ENCODE results near the gene NLK. TPM values are rescaled to one million over a fixed set of nuclear protein-coding genes. Genes with fewer than 3 reads are reported as not detected.
A peak's percentile ranks its signal among the peaks of the same experiment; 100 is the strongest.

The NLK gene
- total and polyA plus RNA-seq, 5 donors: 11.7 to 28.1 (median 21.9) TPM

DNA sequence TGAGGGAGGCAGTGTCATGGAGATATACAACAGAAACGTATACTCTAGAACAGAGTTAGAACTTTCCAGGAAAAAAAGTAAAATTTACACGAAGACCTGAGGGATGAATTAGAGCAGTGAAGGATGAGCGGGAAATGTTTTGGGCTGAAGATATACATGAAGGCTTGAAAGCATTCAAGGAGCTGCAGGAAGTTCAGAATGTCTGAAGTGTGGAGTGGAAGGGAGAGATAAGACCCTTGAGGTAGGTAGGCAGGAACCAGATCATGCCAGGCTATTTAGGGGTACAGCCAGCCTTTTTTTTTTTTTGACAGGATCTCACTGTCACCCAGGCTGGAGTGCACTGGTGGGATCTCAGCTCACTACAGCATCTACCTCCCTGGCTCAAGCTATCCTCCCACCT, 3.2 kb upstream of the NLK start:
- H3K4me3 ChIP-seq (ENCODE audit: low read length): no peak overlapping the region
- H3K27ac ChIP-seq (ENCODE audit: low read length): no peak overlapping the region
- ATAC-seq: no peak
- WGBS: 56% methylated on average over 3 of the region's 3 CpGs
- intact Hi-C loops (cut with DNase I): no loop called here
- no peaks in the 10 kb centered on the region for H3K9me3 ChIP-seq (ENCODE audit: control insufficient read depth, low read length)
- no peak for DNase-seq
- peaks cover 6% of the 10 kb centered on the region for H3K4me1 ChIP-seq (ENCODE audit: control insufficient read depth, insufficient read depth, low read length)
- no peaks in the 10 kb centered on the region for H3K27me3 ChIP-seq (ENCODE audit: control insufficient read depth, insufficient read depth)

- intact Hi-C loops (cut with DNase I): no loop called here
- Histone ChIP-seq H3K9me3 (ENCODE audit: control insufficient read depth, low read length) (no peaks in the 10 kb centered on the region), H3K27ac (ENCODE audit: low read length) (no peak overlapping the region), H3K4me1 (ENCODE audit: control insufficient read depth, insufficient read depth, low read length) (peaks cover 8% of the 10 kb centered on the region), H3K27me3 (ENCODE audit: control insufficient read depth, insufficient read depth) (no peaks in the 10 kb centered on the region), H3K4me3 (ENCODE audit: low read length) (peak overlapping the region; percentile 49)
- DNase-seq (no peak), ATAC-seq (no peak)
- WGBS: 85% methylated on average over 6 of the region's 6 CpGs
Measured at GRCh38 chr17:28040406-28040805, 2.1 kb upstream of the NLK start.

DNA sequence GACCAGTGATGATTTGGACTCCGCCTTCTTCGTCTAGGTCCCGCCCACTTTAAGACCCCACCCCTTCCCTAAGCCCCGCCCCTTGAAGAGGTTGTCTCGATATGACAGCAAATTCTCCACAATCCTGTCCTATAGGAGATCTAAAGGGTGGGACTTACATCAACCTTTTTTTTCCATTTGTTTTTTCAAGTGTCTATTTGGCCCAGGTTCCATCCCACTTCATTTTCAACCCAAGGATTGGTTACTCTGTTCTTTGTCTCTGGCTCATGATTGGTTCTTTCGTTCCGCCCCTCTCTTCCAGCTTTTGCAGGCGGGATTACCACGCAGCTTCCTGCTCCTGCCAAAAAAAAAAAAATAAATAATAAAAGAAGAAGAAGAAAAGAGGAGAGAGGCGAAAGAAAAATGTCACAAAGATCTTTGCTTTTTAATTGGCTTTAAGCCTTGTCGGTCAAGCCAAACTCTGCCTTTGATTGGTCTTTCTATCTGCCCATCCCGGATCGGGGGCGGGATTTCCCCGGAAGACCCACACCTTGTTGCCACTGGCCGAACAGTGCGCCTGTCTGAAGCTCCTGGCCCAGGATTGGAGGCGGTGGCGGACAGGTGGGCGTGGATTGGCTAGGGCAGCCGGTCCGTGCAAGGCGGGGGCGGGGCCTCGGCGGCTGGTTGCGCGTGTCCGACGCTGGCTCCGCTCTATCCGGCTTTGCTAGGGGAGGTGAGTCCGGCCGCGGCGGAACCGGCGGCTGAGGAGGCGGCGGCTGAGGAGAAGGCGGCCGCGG, 1.2 kb upstream of the NLK start:
- Histone ChIP-seq H3K27me3 (ENCODE audit: control insufficient read depth, insufficient read depth) (no peaks in the 10 kb centered on the region), H3K9me3 (ENCODE audit: control insufficient read depth, low read length) (no peaks in the 10 kb centered on the region), H3K27ac (ENCODE audit: low read length) (peak overlapping the region; percentile 75), H3K4me3 (ENCODE audit: low read length) (peak overlapping the region; percentile 87), H3K4me1 (ENCODE audit: control insufficient read depth, insufficient read depth, low read length) (peaks cover 8% of the 10 kb centered on the region)
- DNase-seq (peak; percentile 100), ATAC-seq (peak; percentile 99)
- under 1% methylated on average over 43 of the region's 43 CpGs for WGBS
- intact Hi-C loops (cut with DNase I): no loop called here

DNA sequence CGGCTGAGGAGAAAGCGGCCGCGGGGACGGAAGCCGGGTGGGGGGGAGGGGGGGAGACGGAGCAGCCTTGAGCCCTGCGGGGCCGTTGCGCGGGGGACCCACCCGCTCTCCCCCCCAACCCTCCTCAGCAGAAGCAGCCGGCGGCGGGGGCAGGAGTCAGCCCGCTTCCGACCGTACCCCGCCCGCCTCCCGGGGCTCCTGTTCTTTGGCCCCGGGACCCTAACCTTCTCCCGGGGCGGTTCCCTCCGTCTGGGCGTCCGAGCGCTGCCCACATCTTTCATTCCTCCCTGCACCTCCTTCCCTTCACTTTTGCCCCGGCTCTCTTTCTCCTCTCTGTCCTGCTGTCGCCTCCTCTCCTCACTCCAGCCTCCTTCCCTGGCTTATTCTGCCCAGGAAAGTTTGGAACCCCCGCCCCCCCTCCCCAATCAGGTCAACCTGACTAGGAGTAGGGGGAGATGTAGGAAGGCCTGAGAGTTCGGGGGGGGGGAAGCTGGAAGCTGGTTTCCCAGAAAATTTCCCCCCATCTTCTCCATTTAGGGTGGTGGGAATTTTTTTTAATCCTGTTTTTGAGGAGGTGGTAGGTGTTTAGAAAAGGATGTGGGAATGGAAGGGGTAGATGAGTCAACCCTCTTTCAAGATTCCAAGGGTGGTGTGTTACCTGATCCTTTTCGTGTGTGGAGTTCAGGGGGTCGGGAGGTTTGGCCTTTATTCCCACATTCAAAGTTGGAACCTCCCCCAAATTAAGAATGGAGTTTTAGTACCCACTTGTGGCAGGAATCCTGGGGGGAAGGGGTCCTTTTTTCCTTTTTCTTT, 427 bp upstream of the NLK start:
- DNase-seq (no peak), ATAC-seq (peak; percentile 17 to 30)
- Histone ChIP-seq H3K27ac (ENCODE audit: low read length) (peak overlapping the region; percentile 75), H3K4me3 (ENCODE audit: low read length) (peak overlapping the region; percentile 87), H3K9me3 (ENCODE audit: control insufficient read depth, low read length) (no peaks in the 10 kb centered on the region), H3K4me1 (ENCODE audit: control insufficient read depth, insufficient read depth, low read length) (peaks cover 8% of the 10 kb centered on the region), H3K27me3 (ENCODE audit: control insufficient read depth, insufficient read depth) (no peaks in the 10 kb centered on the region)
- WGBS: 2% methylated on average over 30 of the region's 34 CpGs
- intact Hi-C loops (cut with DNase I): no loop called here

DNA sequence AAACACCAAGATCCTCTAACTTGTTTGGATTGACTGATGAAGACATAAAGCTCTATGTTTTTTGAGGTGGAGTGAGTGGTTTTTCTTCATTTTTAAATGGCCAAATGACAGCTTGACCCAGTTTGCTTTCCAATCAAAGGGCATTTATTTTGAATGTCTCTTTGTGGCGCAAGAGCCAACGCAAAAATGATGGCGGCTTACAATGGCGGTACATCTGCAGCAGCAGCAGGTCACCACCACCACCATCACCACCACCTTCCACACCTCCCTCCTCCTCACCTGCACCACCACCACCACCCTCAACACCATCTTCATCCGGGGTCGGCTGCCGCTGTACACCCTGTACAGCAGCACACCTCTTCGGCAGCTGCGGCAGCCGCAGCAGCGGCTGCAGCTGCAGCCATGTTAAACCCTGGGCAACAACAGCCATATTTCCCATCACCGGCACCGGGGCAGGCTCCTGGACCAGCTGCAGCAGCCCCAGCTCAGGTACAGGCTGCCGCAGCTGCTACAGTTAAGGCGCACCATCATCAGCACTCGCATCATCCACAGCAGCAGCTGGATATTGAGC, 329 bp downstream of the NLK start:
- intact Hi-C loops (cut with DNase I): no loop called here
- Histone ChIP-seq H3K9me3 (ENCODE audit: control insufficient read depth, low read length) (no peaks in the 10 kb centered on the region), H3K4me1 (ENCODE audit: control insufficient read depth, insufficient read depth, low read length) (peaks cover 8% of the 10 kb centered on the region), H3K27ac (ENCODE audit: low read length) (no peak overlapping the region), H3K4me3 (ENCODE audit: low read length) (no peak overlapping the region), H3K27me3 (ENCODE audit: control insufficient read depth, insufficient read depth) (no peaks in the 10 kb centered on the region)
- DNase-seq (peak in 2 of 3 donors; percentile 40 to 58), ATAC-seq (no peak)
- WGBS: 97% methylated on average over 16 of the region's 16 CpGs

- no peak for DNase-seq
- intact Hi-C loops (cut with DNase I): no loop called here
- WGBS: 76% methylated on average over 3 of the region's 3 CpGs
- no peaks in the 10 kb centered on the region for H3K9me3 ChIP-seq (ENCODE audit: control insufficient read depth, low read length)
- H3K4me3 ChIP-seq (ENCODE audit: low read length): peak overlapping the region; percentile 39
- H3K27ac ChIP-seq (ENCODE audit: low read length): no peak overlapping the region
- H3K27me3 ChIP-seq (ENCODE audit: control insufficient read depth, insufficient read depth): no peaks in the 10 kb centered on the region
- peaks cover 8% of the 10 kb centered on the region for H3K4me1 ChIP-seq (ENCODE audit: control insufficient read depth, insufficient read depth, low read length)
- no peak for ATAC-seq
Measured at GRCh38 chr17:28043296-28043695, 819 bp downstream of the NLK start.

GRCh38 chr17:28043741-28044140, 1.3 kb downstream of the NLK start:
- peaks cover 8% of the 10 kb centered on the region for H3K4me1 ChIP-seq (ENCODE audit: control insufficient read depth, insufficient read depth, low read length)
- no peak overlapping the region for H3K27ac ChIP-seq (ENCODE audit: low read length)
- intact Hi-C loops (cut with DNase I): no loop called here
- H3K4me3 ChIP-seq (ENCODE audit: low read length): peak overlapping the region; percentile 39
- no peaks in the 10 kb centered on the region for H3K27me3 ChIP-seq (ENCODE audit: control insufficient read depth, insufficient read depth)
- DNase-seq: no peak
- H3K9me3 ChIP-seq (ENCODE audit: control insufficient read depth, low read length): no peaks in the 10 kb centered on the region
- no peak for ATAC-seq

GRCh38 chr17:28045304-28045703, 2.8 kb downstream of the NLK start:
- no peaks in the 10 kb centered on the region for H3K27me3 ChIP-seq (ENCODE audit: control insufficient read depth, insufficient read depth)
- H3K4me3 ChIP-seq (ENCODE audit: low read length): no peak overlapping the region
- no peak overlapping the region for H3K27ac ChIP-seq (ENCODE audit: low read length)
- WGBS: 50% methylated on average over 3 of the region's 3 CpGs
- H3K4me1 ChIP-seq (ENCODE audit: control insufficient read depth, insufficient read depth, low read length): peaks cover 10% of the 10 kb centered on the region
- intact Hi-C loops (cut with DNase I): no loop called here
- no peak for ATAC-seq
- H3K9me3 ChIP-seq (ENCODE audit: control insufficient read depth, low read length): no peaks in the 10 kb centered on the region
- no peak for DNase-seq

DNA sequence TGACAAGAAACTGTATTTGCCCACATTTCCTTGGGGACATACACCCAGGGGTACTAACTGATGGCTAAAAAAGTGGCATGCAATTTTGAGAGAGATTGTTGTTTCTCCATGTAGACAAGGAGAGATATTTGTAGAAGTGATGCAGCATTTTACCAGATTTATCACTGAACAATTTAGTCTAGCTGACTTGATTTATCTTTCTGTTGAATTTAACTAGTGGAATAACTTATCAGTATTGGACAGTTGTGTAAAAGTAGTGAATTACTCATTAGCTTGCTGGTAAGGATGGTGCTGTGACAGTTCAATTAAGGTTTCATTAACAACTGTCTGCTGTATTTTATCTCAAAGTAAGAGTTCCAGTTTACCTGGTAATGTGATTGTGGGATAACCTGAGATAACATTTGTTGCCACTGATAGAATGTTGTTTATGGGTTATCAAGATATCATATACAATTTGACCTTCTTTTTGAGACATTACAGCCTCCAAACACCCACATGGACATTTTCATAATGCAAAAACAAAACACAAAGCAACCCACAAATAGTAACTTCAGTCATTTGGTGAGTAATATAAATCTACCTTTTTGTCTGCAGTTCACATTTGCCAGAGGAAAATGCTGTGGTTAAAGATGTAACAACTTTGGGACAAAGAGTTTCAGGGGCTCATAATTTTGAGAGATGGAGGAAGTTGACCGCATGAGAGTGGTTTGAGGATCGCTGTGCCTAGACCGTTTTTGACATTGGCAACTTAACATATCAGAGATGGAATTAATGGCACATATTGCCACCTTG, 3.8 kb downstream of the NLK start:
- Histone ChIP-seq H3K27me3 (ENCODE audit: control insufficient read depth, insufficient read depth) (no peaks in the 10 kb centered on the region), H3K4me3 (ENCODE audit: low read length) (no peak overlapping the region), H3K4me1 (ENCODE audit: control insufficient read depth, insufficient read depth, low read length) (peaks cover 10% of the 10 kb centered on the region), H3K27ac (ENCODE audit: low read length) (no peak overlapping the region), H3K9me3 (ENCODE audit: control insufficient read depth, low read length) (no peaks in the 10 kb centered on the region)
- no peak for DNase-seq
- intact Hi-C loops (cut with DNase I): no loop called here
- no peak for ATAC-seq
- 81% methylated on average over 3 of the region's 3 CpGs for WGBS

- no peak for ATAC-seq
- peaks cover 10% of the 10 kb centered on the region for H3K4me1 ChIP-seq (ENCODE audit: control insufficient read depth, insufficient read depth, low read length)
- H3K27ac ChIP-seq (ENCODE audit: low read length): no peak overlapping the region
- no peaks in the 10 kb centered on the region for H3K9me3 ChIP-seq (ENCODE audit: control insufficient read depth, low read length)
- H3K4me3 ChIP-seq (ENCODE audit: low read length): no peak overlapping the region
- H3K27me3 ChIP-seq (ENCODE audit: control insufficient read depth, insufficient read depth): no peaks in the 10 kb centered on the region
- no peak for DNase-seq
- WGBS: 18% methylated on average over 4 of the region's 4 CpGs
- intact Hi-C loops (cut with DNase I): no loop called here
Measured at GRCh38 chr17:28047806-28048205, 5.3 kb downstream of the NLK start.

Measured in right cardiac atrium (tissue), 5 donors.